ENCODE results near the gene MAD1L1.

GRCh38 chr7:2245883-2246675, 13.3 kb upstream of the MAD1L1 start:
- TF ChIP-seq CTCF (conservative IDR thresholded peaks at IDR 0.05) (no peak), EZH2 (IDR thresholded peaks at IDR 0.05; ENCODE audit: low read depth) (no peak)

Data from PC-9 (cell line).